Activated naive CD4-positive, alpha-beta T cell treated with anti-CD3 and anti-CD28 coated beads for 36 hours (primary cell): ENCODE data around the gene ALDH3A1. TPM values are rescaled to one million over a fixed set of nuclear protein-coding genes. Genes with fewer than 3 reads are reported as not detected.
A peak's percentile ranks its signal among the peaks of the same experiment; 100 is the strongest.

Experiments used
- CTCF ChIA-PET: fragments of 350-600 bp; sonication (Branson Sonifier 250); formaldehyde crosslinking; loops from one replicate; lab custom pipeline; 2021; ENCODE audit warnings: antibody characterized with exemption; lab: Charles Lee
- DNase-seq: peaks from one replicate; pipeline ENCODE4 v3.0.0-alpha.2; 2020
- H3K27ac Mint-ChIP-seq: one replicate; pipeline ENCODE4 v1.8.0; 2021; ENCODE audit warnings: mild to moderate bottlenecking, mixed read lengths
- H3K27me3 Mint-ChIP-seq: one replicate; pipeline ENCODE4 v1.8.0; 2021; ENCODE audit warnings: low read depth, mixed read lengths
- H3K36me3 Mint-ChIP-seq: one replicate; pipeline ENCODE4 v1.8.0; 2021; ENCODE audit warnings: low read depth, mixed read lengths
- H3K4me1 Mint-ChIP-seq: one replicate; pipeline ENCODE4 v1.8.0; 2021; ENCODE audit warnings: low read depth, mixed read lengths
- H3K4me3 Mint-ChIP-seq: one replicate; pipeline ENCODE4 v1.8.0; 2021; ENCODE audit warnings: mild to moderate bottlenecking, moderate library complexity, mixed read lengths
- H3K9me3 Mint-ChIP-seq: one replicate; pipeline ENCODE4 v1.8.0; 2021; ENCODE audit warnings: mixed read lengths
- intact Hi-C: fragments of 100-400 bp; cut with micrococcal nuclease; formaldehyde crosslinking; loops from one replicate; pipeline ENCODE4 v1.15.1; 2023
- total RNA-seq, 2 experiments: library from RNA; stranded (reverse); gene quantifications; one replicate each; pipeline ENCODE4 v1.2.3, GENCODE V29; 2021

ALDH3A1 gene
- total RNA-seq, 2 experiments from 2014 or later, result not detected

- no peak for DNase-seq
- no peak overlapping the region for H3K27ac Mint-ChIP-seq
- no peaks in the 10 kb centered on the region for H3K36me3 Mint-ChIP-seq
- peaks cover 8% of the 10 kb centered on the region for H3K4me1 Mint-ChIP-seq
- intact Hi-C loops, result loop anchor here (5.0 kb wide), 1 partner anchor 100 kb away; the partner anchor contains the start of gene ALDH3A2
- CTCF ChIA-PET, result interaction anchor here (0.6 to 0.7 kb wide), 3 partner anchors 17 to 52 kb away, joined by 3 to 4 read pairs (median 3); no protein-coding TSS in a partner anchor
- H3K9me3 Mint-ChIP-seq, result no peaks in the 10 kb centered on the region
- H3K27me3 Mint-ChIP-seq, result peaks cover 4% of the 10 kb centered on the region
- H3K4me3 Mint-ChIP-seq, result no peak overlapping the region
Measured at GRCh38 chr17:19747159-19747719, 859 bp downstream of the ALDH3A1 start.

- DNase-seq, result no peak
- no peaks in the 10 kb centered on the region for H3K9me3 Mint-ChIP-seq
- CTCF ChIA-PET, result interaction anchor here (0.6 to 0.7 kb wide), 3 partner anchors 18 to 51 kb away, joined by 3 to 4 read pairs (median 3); no protein-coding TSS in a partner anchor
- H3K27me3 Mint-ChIP-seq, result peaks cover 4% of the 10 kb centered on the region
- no peak overlapping the region for H3K4me3 Mint-ChIP-seq
- intact Hi-C loops, result loop anchor here (5.0 kb wide), 1 partner anchor 99 kb away; the partner anchor contains the start of gene ALDH3A2
- peaks cover 8% of the 10 kb centered on the region for H3K4me1 Mint-ChIP-seq
- no peak overlapping the region for H3K27ac Mint-ChIP-seq
- H3K36me3 Mint-ChIP-seq, result no peaks in the 10 kb centered on the region
Measured at GRCh38 chr17:19746517-19746916, 1.6 kb downstream of the ALDH3A1 start.

- peaks cover 4% of the 10 kb centered on the region for H3K27me3 Mint-ChIP-seq
- intact Hi-C loops, result loop anchor here (2.0 to 5.0 kb wide), 2 partner anchors 22 to 98 kb away; partner anchors contain the start of gene ALDH3A2
- peaks cover 6% of the 10 kb centered on the region for H3K4me1 Mint-ChIP-seq
- CTCF ChIA-PET, result interaction anchor here (0.7 to 2.1 kb wide), 20 partner anchors 10 to 487 kb away, joined by 3 to 21 read pairs (median 4); partner anchors contain the start of gene ALDH3A2
- H3K9me3 Mint-ChIP-seq, result no peaks in the 10 kb centered on the region
- peak; percentile 94 for DNase-seq
- H3K27ac Mint-ChIP-seq, result no peak overlapping the region
- H3K4me3 Mint-ChIP-seq, result peak overlapping the region; percentile 61
- no peaks in the 10 kb centered on the region for H3K36me3 Mint-ChIP-seq
Measured at GRCh38 chr17:19744922-19745757, 3.0 kb downstream of the ALDH3A1 start.

- CTCF ChIA-PET, result interaction anchor here (0.7 to 2.1 kb wide), 17 partner anchors 10 to 487 kb away, joined by 3 to 21 read pairs (median 3); partner anchors contain the start of gene ALDH3A2
- intact Hi-C loops, result loop anchor here (2.0 kb wide), 1 partner anchor 22 kb away; no protein-coding TSS in a partner anchor
- H3K27ac Mint-ChIP-seq, result no peak overlapping the region
- DNase-seq, result no peak
- H3K4me1 Mint-ChIP-seq, result peaks cover 5% of the 10 kb centered on the region
- H3K4me3 Mint-ChIP-seq, result peak overlapping the region; percentile 66
- H3K36me3 Mint-ChIP-seq, result no peaks in the 10 kb centered on the region
- peaks cover 3% of the 10 kb centered on the region for H3K27me3 Mint-ChIP-seq
- no peaks in the 10 kb centered on the region for H3K9me3 Mint-ChIP-seq
Measured at GRCh38 chr17:19744492-19744891, 3.6 kb downstream of the ALDH3A1 start.

GRCh38 chr17:19743101-19744100 is 4.7 kb downstream of the ALDH3A1 start:
- no peak for DNase-seq
- H3K36me3 Mint-ChIP-seq, result no peaks in the 10 kb centered on the region
- intact Hi-C loops, result loop anchor here (2.0 kb wide), 1 partner anchor 23 kb away; no protein-coding TSS in a partner anchor
- H3K4me1 Mint-ChIP-seq, result peaks cover 5% of the 10 kb centered on the region
- no peak overlapping the region for H3K27ac Mint-ChIP-seq
- peak overlapping the region; percentile 34 for H3K4me3 Mint-ChIP-seq
- no peaks in the 10 kb centered on the region for H3K9me3 Mint-ChIP-seq
- CTCF ChIA-PET, result interaction anchor here (0.6 to 1.2 kb wide), 4 partner anchors 19 to 47 kb away, joined by 3 to 5 read pairs (median 4); no protein-coding TSS in a partner anchor
- no peaks in the 10 kb centered on the region for H3K27me3 Mint-ChIP-seq

- Mint-ChIP-seq H3K27ac (no peak overlapping the region), H3K36me3 (no peaks in the 10 kb centered on the region), H3K4me1 (peaks cover 5% of the 10 kb centered on the region), H3K4me3 (no peak overlapping the region), H3K9me3 (no peaks in the 10 kb centered on the region), H3K27me3 (no peaks in the 10 kb centered on the region)
- DNase-seq, result no peak
- intact Hi-C loops, result no loop called here
- CTCF ChIA-PET, result interaction anchor here (0.7 to 1.2 kb wide), 2 partner anchors 19 to 24 kb away, joined by 4 to 5 read pairs; no protein-coding TSS in a partner anchor
Measured at GRCh38 chr17:19742495-19742894, 5.6 kb downstream of the ALDH3A1 start.

GRCh38 chr17:19741832-19742457 is 6.2 kb downstream of the ALDH3A1 start:
- DNase-seq, result no peak
- H3K27me3 Mint-ChIP-seq, result no peaks in the 10 kb centered on the region
- no peaks in the 10 kb centered on the region for H3K9me3 Mint-ChIP-seq
- no peak overlapping the region for H3K4me3 Mint-ChIP-seq
- H3K27ac Mint-ChIP-seq, result no peak overlapping the region
- CTCF ChIA-PET, result interaction anchor here (0.7 to 1.3 kb wide), 2 partner anchors 21 to 25 kb away, joined by 4 read pairs; no protein-coding TSS in a partner anchor
- intact Hi-C loops, result no loop called here
- no peaks in the 10 kb centered on the region for H3K36me3 Mint-ChIP-seq
- H3K4me1 Mint-ChIP-seq, result peaks cover 5% of the 10 kb centered on the region

GRCh38 chr17:19740933-19741332 is 7.2 kb downstream of the ALDH3A1 start:
- no peak overlapping the region for H3K27ac Mint-ChIP-seq
- H3K4me3 Mint-ChIP-seq, result no peak overlapping the region
- H3K27me3 Mint-ChIP-seq, result no peaks in the 10 kb centered on the region
- DNase-seq, result no peak
- H3K9me3 Mint-ChIP-seq, result no peaks in the 10 kb centered on the region
- peaks cover 5% of the 10 kb centered on the region for H3K4me1 Mint-ChIP-seq
- intact Hi-C loops, result no loop called here
- H3K36me3 Mint-ChIP-seq, result no peaks in the 10 kb centered on the region
- CTCF ChIA-PET, result interaction anchor here (0.9 to 1.3 kb wide), 3 partner anchors 22 to 227 kb away, joined by 3 to 4 read pairs (median 3); no protein-coding TSS in a partner anchor

GRCh38 chr17:19739241-19740201 is 8.6 kb downstream of the ALDH3A1 start:
- Mint-ChIP-seq H3K36me3 (no peaks in the 10 kb centered on the region), H3K9me3 (no peaks in the 10 kb centered on the region), H3K27ac (no peak overlapping the region), H3K27me3 (no peaks in the 10 kb centered on the region), H3K4me3 (no peak overlapping the region), H3K4me1 (no peaks in the 10 kb centered on the region)
- DNase-seq, result no peak
- CTCF ChIA-PET, result no interaction called here
- intact Hi-C loops, result no loop called here

GRCh38 chr17:19738757-19739156 is 9.3 kb downstream of the ALDH3A1 start:
- no peak for DNase-seq
- H3K4me3 Mint-ChIP-seq, result no peak overlapping the region
- H3K4me1 Mint-ChIP-seq, result no peaks in the 10 kb centered on the region
- no peaks in the 10 kb centered on the region for H3K27me3 Mint-ChIP-seq
- no peak overlapping the region for H3K27ac Mint-ChIP-seq
- intact Hi-C loops, result no loop called here
- no peaks in the 10 kb centered on the region for H3K36me3 Mint-ChIP-seq
- no peaks in the 10 kb centered on the region for H3K9me3 Mint-ChIP-seq
- CTCF ChIA-PET, result no interaction called here
